CD4-positive, alpha-beta T cell treated with Interleukin-15 for 4 hours (primary cell): ENCODE results near the gene KRT6B.
"Not testable (repeated sequence)": the region's sequence is repeated elsewhere in the genome, so short reads cannot be mapped to it uniquely, and the experiment has no call there.

ENCODE experiments used
- DNase-seq: peaks from one replicate; pipeline ENCODE4 v3.0.0-alpha.2; 2020; ENCODE audit warnings: low spot score

Gene KRT6B

GRCh38 chr12:52411815-52412214, 40.1 kb downstream of the KRT6B start:
- no peak for DNase-seq

DNA sequence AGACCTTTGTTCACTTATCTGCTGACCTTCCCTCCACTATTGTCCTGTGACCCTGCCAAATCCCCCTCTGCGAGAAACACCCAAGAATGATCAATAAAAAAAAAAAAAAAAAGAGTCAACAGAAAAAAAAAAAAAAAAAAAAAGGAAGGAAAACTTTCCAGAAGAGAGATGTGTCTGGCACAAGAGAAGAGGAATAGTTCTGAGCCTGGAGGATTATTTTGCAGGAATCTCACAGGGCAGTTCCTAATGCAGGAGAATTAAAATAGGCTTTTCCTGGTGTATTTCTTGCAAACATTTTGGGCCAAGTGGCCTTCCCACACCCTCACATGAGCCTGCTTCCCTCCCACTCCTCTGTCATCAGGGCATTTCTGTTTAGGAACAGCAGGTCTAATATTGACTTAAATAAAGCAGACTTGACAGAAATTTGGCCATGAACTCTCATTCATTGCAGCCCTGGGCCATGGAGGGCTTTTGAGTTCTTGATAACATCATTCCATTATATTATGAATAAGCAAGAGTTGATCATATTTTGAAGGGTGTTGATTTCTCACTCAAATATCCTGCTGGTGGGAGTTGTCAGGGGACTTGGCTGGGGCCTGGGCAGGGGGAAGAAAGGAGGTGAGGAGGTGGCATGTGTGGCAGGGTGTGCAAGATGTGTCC, 41.2 kb downstream of the KRT6B start:
- not testable (repeated sequence) for DNase-seq

- DNase-seq: no peak
Observed at GRCh38 chr12:52407918-52408317, 44.0 kb downstream of the KRT6B start.

- no peak for DNase-seq
Observed at GRCh38 chr12:52405922-52406385, 46.0 kb downstream of the KRT6B start, which contains the start of gene KRT82. KRT82 (minus strand) TSS chr12:52406335; CDS start chr12:52406277, 58 bp downstream.

DNA sequence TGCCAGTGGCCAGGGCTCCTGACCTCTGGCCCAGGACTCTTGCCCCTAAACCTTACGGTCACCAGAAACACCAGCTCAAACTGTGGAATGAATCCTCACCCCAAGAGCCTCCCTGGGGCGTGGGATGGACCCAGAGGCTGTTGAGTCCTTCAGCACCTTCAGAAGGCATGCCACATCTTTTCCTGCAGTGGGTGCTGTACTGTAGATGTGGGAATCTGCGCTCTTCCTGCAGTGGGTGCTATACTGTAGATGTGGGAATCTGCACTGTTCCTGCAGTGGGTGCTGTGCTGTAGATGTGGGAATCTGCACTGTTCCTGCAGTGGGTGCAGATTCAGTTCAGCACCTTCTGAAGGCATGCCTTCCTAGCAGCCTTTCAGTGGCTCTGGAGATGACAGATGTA, 47.0 kb downstream of the KRT6B start:
- no peak for DNase-seq

GRCh38 chr12:52403561-52403960, 48.4 kb downstream of the KRT6B start:
- DNase-seq: no peak

GRCh38 chr12:52402873-52403540, 48.9 kb downstream of the KRT6B start:
- no peak for DNase-seq

GRCh38 chr12:52402377-52402776, 49.6 kb downstream of the KRT6B start:
- no peak for DNase-seq

DNA sequence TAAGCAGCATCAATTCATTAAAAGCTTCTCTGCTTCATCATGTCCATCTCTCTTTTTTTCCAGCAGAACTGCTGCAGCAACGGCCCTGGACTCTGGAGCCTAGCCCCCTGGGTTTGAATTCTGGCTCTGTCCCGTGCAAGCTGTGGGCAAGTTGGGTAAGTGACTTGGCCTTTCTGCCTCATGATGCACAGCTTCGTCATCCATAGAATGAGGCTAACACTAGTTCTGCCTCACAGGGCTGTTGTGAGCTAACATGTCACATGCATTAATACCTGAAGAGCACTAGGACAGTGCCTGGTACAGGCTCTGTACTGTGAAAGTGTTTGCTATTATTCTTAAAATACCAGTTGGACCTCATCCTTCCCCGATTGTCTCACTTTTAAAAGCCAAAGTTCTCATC, 50.0 kb downstream of the KRT6B start:
- DNase-seq: no peak

- DNase-seq: no peak
Observed at GRCh38 chr12:52401526-52401925, 50.4 kb downstream of the KRT6B start.

DNA sequence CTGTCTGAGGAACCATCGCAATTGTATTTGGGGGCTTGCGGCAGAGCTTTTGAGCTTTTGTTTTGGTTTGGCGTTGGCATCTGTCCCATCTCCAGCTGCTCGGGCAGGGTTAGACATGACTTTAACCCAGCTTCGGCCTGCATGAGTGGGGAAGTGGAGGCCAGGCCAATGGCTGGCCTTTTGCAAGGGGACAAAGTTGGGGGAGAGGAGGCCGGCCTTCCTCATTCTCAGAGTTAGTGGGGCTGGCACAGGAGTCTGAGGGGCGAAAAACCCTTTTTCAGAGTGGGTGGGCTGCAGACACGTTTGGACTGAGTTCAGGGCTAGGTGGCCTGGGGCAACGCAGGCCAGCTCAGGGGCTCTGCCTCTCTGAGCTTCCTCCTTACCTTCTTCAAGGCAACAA, 51.0 kb downstream of the KRT6B start:
- no peak for DNase-seq

GRCh38 chr12:52399756-52400155, 52.2 kb downstream of the KRT6B start:
- DNase-seq: no peak

DNA sequence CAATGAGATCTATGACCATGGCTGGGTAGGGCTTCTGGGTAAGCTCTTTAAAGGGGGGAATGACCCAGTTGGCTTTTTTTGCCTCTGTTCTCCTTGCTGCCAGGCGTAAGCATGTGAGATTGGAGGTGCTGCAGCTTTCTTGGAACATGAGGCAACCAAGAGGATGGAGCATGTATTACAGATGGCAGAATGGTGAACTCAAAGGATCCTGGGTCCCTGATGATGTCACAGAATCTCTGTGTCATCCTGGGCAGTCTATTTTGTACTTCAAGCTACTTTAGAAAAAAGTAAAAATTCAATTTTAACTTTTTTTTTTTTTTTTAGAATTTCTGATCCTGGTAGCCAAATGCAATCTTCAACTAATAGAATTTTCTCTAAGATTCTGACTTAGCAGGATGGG, 53.8 kb downstream of the KRT6B start:
- DNase-seq: no peak

DNA sequence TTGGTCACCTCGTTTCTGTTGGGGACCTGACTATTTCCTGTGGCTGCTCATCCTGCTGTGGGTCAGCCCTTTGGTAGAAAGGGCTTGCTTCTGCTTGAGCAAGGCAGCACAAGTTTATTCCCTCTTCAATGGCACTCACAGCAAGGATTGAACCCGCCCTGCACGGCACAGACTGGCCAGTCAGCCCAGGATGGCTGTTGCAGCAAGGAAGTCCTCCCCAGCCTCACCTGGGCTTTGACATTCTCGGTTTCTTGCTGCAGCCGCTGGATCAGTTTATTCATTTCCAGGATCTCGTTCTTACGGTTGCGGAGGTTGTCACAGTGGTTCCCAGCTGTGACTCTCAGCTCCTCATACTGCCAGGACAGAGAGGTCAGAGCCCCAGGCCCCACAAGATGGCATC, 55.3 kb downstream of the KRT6B start:
- no peak for DNase-seq
